ENCODE results near the gene ZNF132. TPM values are rescaled to one million over a fixed set of nuclear protein-coding genes. Genes with fewer than 3 reads are reported as not detected.

Gene ZNF132
- total RNA-seq, 4 donors from 2014 or later = 1.7 to 2.9 (median 2.3) TPM

DNA sequence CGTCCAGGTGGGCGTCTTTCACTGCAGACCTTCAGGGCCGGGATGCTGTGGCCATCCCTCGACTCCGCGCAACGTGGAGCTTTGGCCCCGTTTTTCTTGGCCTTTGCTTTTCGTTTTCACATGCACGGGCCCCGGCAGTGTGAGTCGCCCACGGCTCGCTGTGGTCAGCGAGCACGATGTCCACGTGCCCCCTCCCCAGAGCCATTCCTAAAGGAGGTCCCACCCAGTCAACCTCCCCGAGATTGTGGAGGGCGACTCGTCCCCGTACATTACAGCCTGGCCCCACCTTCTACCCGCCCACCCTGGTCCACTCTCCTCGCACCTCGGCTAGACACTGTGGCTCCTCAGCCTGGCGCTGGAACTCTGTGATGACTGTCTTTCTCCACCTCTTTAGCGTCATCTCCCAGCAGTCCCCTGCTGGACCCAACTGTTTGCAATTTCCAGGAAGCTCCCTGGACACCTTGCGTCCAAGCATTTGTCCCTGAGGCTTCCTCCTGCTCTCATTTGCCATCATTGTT lies 36.6 kb upstream of the ZNF132 start:
- no peak for DNase-seq (ENCODE audit: low spot score in 2 of 2)
- Histone ChIP-seq H3K9me3 (no peaks in the 10 kb centered on the region), H3K4me1 (peaks cover 20% of the 10 kb centered on the region), H3K36me3 (peaks cover 48% of the 10 kb centered on the region), H3K4me3 (peak overlapping the region; percentile 63), H3K27ac (peak overlapping the region; percentile 77), H3K27me3 (no peaks in the 10 kb centered on the region)
- TF ChIP-seq EP300 (IDR thresholded peaks at IDR 0.05) (no peak), POLR2A (IDR thresholded peaks at IDR 0.05) (no peak), POLR2AphosphoS5 (IDR thresholded peaks at IDR 0.05) (no peak)
- TF ChIP-seq, protein P1, sequence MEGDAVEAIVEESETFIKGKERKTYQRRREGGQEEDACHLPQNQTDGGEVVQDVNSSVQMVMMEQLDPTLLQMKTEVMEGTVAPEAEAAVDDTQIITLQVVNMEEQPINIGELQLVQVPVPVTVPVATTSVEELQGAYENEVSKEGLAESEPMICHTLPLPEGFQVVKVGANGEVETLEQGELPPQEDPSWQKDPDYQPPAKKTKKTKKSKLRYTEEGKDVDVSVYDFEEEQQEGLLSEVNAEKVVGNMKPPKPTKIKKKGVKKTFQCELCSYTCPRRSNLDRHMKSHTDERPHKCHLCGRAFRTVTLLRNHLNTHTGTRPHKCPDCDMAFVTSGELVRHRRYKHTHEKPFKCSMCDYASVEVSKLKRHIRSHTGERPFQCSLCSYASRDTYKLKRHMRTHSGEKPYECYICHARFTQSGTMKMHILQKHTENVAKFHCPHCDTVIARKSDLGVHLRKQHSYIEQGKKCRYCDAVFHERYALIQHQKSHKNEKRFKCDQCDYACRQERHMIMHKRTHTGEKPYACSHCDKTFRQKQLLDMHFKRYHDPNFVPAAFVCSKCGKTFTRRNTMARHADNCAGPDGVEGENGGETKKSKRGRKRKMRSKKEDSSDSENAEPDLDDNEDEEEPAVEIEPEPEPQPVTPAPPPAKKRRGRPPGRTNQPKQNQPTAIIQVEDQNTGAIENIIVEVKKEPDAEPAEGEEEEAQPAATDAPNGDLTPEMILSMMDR (IDR thresholded peaks at IDR 0.05) = no peak
- 3% methylated on average over 26 of the region's 27 CpGs for WGBS

DNA sequence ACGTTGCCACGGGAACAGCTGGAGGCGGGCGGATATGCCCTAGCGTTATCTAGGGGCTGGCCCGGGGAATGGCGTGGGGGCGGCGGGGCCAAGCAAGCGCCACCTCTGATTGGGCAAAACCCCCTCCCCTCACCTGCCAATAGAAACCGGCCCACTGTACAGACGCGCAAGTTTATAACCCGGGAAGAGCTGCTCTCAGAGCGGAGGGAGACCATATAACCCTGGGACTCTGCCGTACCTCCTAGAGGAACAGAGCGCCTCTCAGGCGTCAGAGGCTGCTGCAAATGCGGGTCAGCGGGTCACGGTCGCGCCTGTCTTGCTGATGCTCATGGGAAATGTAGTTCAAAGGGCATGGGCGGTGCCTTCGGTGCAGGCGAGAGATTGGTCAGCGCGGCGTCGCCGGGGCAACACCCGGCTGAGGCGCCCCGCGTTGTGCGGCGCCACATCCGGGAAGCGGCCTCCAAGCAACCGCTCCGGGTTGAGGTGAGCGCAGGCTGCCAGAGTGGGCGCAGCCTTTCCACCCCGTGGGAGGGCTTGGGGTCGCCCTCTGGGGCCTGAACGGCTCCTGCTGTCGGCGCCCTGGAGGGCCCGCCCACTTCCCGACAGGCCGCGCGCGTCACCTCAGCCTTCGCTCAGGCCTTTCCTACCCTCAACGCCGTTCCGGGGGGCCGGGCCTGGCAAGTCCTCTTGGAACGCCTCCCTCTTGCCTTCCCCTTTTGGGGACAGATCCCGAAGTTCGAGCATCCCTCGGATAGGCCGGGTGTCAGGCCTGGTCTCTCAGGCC lies 36.0 kb upstream of the ZNF132 start, which contains the start of gene ZNF446:
Gene ZNF446, plus strand, starts transcription at position 639 of the 784 bp plus-strand sequence. CDS start 867 bp downstream, outside the sequence.
- Histone ChIP-seq H3K36me3 (peaks cover 49% of the 10 kb centered on the region), H3K4me1 (peaks cover 20% of the 10 kb centered on the region), H3K9me3 (no peaks in the 10 kb centered on the region), H3K27ac (peak within 1 kb of the TSS; percentile 77), H3K4me3 (peak within 1 kb of the TSS; percentile 63), H3K27me3 (no peaks in the 10 kb centered on the region)
- TF ChIP-seq POLR2AphosphoS5 (IDR thresholded peaks at IDR 0.05) = peak in 2 of 3 donors; percentile 47 to 83
- TF ChIP-seq, protein P1 (IDR thresholded peaks at IDR 0.05) = no peak
- TF ChIP-seq POLR2A (IDR thresholded peaks at IDR 0.05) = peak in 1 of 2 donors; percentile 40
- WGBS = 0% methylated on average over 6 of the region's 64 CpGs
- peak; percentile 99 for DNase-seq (ENCODE audit: low spot score in 2 of 2)

DNA sequence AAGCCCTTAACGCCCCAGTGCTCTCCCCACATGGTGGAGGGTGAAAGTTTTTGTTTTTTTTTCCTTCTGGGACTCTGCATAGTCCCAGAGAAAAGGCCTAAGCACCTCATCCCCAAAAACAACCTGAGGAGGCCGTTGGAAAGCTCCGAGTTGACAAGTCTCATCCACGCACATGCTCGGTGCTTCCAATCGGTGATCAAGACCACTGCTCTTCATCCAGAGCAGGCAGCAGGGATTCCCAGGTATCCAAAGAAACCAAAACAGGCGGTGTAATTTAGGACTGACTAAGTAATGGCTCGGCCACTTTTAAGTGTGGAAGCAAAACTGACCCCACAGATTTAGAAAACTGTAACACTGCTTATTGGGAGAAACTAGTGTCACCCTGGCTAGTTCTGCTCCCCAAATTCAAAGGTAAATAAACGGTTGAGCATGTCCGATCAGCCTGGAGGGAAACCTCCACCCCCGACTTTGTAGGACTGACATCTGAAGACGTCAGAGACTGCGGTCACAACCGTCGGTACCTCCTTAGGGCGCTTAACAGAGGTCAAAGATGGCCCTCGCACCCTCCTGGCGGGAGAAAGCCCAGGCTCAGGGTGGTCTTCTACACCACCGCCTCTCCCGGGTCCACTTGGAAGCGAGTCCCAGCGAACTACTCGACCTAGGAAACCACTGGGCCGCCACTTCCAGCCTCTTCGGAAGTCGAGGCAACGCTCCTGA lies 35.2 kb upstream of the ZNF132 start:
- Histone ChIP-seq H3K27me3 (no peaks in the 10 kb centered on the region), H3K4me1 (peaks cover 20% of the 10 kb centered on the region), H3K36me3 (peaks cover 49% of the 10 kb centered on the region), H3K4me3 (peak overlapping the region; percentile 63), H3K9me3 (no peaks in the 10 kb centered on the region), H3K27ac (peak overlapping the region; percentile 77)
- no peak for TF ChIP-seq POLR2AphosphoS5 (IDR thresholded peaks at IDR 0.05)
- TF ChIP-seq, protein P1 (IDR thresholded peaks at IDR 0.05) = no peak
- 35% methylated on average over 16 of the region's 27 CpGs for WGBS
- DNase-seq (ENCODE audit: low spot score in 2 of 2) = no peak

DNA sequence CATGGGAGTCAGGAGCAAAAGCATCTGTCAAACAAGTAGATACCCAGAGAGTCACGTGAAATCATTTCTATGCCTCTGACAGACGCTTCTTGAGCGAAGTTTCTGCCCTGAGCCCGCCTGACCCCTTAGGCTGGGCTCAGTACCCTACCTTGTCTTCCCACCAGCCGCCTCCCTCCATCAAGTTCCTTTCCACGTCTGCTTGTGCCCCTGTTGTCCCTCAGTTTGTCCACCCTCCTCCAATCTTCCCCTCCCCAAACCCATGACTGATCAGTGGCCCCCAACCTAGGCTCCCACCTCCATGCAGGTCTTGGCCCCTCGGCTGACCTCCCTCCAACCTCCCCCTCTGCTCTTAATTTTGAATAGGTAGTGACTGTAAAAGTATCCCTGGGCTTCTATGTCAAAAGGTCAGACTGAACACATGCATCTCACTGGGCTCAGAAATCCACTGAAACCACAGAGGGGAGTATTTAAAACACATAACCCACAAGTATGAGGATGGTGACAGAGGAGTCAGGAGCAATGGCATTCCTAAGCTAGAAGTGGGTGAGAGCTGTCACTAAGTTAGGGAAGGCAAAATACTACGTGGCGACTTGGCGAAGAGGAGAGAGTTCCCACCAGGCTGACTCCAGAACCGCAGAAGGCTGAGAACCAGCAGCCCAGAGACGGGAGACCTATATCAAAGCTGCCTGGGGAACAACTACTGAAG lies 34.5 kb upstream of the ZNF132 start:
- Histone ChIP-seq H3K4me3 (no peak overlapping the region), H3K36me3 (peaks cover 49% of the 10 kb centered on the region), H3K27ac (no peak overlapping the region), H3K27me3 (no peaks in the 10 kb centered on the region), H3K4me1 (peaks cover 20% of the 10 kb centered on the region), H3K9me3 (no peaks in the 10 kb centered on the region)
- TF ChIP-seq POLR2A (IDR thresholded peaks at IDR 0.05) (no peak), EP300 (IDR thresholded peaks at IDR 0.05) (no peak), POLR2AphosphoS5 (IDR thresholded peaks at IDR 0.05) (no peak)
- TF ChIP-seq, protein P1 (IDR thresholded peaks at IDR 0.05) = no peak
- no peak for DNase-seq (ENCODE audit: low spot score in 2 of 2)
- 88% methylated on average over 12 of the region's 12 CpGs for WGBS
